Uterus (tissue), 2 donors: ENCODE data around the gene LHFPL6.

Experiments
- POLR2A ChIP-seq, 2 donors: fragments of 450-650 bp; IDR thresholded peaks; one replicate each; pipeline ENCODE4 v1.6.1; 2016; ENCODE audit warnings: antibody characterized with exemption in 2 of 2, mild to moderate bottlenecking in 1 of 2, moderate library complexity in 1 of 2
- TF ChIP-seq, protein P1 (sequence below), 4 experiments: fragments of 200-600 bp in 2 of 4; fragments of 450-650 bp in 2 of 4; sonication (generic) in 2 of 4; IDR thresholded peaks; one replicate each; pipeline ENCODE4 v1.5.1; 2016 to 2019; ENCODE audit warnings: antibody characterized with exemption in 4 of 4, mild to moderate bottlenecking in 2 of 4, moderate library complexity in 1 of 4

- TF ChIP-seq, protein P1, sequence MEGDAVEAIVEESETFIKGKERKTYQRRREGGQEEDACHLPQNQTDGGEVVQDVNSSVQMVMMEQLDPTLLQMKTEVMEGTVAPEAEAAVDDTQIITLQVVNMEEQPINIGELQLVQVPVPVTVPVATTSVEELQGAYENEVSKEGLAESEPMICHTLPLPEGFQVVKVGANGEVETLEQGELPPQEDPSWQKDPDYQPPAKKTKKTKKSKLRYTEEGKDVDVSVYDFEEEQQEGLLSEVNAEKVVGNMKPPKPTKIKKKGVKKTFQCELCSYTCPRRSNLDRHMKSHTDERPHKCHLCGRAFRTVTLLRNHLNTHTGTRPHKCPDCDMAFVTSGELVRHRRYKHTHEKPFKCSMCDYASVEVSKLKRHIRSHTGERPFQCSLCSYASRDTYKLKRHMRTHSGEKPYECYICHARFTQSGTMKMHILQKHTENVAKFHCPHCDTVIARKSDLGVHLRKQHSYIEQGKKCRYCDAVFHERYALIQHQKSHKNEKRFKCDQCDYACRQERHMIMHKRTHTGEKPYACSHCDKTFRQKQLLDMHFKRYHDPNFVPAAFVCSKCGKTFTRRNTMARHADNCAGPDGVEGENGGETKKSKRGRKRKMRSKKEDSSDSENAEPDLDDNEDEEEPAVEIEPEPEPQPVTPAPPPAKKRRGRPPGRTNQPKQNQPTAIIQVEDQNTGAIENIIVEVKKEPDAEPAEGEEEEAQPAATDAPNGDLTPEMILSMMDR (IDR thresholded peaks at IDR 0.05) = no peak
- no peak for TF ChIP-seq POLR2A (IDR thresholded peaks at IDR 0.05)
Measured at GRCh38 chr13:39501702-39502324, 101.2 kb downstream of the LHFPL6 start.
